IPS-11a (cell line): ENCODE data around the gene CAPN6.

Source experiments
- H3K4me3 ChIP-seq: one replicate; pipeline ENCODE4 v1.5.1; 2013; ENCODE audit warnings: low read depth, low read length, control low read depth

CAPN6 gene

GRCh38 chrX:111200327-111200726 is 70.0 kb downstream of the CAPN6 start:
- H3K4me3 ChIP-seq = no peak overlapping the region

DNA sequence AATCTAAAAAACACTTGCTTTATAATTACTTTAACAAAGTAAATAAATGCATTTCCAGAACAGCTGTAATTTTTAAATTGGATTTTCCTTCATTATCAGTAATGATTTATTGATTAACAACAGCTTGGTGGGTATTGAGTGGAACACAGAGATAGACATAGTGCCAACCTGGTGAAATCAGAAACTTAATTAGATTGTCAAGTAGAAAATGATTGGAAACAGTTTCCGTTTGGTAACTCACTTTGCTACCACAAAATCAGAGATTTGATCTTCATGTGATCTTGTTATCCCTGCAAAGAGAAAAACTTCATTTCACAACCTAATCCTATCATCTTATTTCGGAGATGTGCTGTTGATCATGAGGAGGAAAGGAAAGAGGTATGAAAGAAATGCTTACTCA is 70.8 kb downstream of the CAPN6 start:
- H3K4me3 ChIP-seq = no peak overlapping the region
